ENCODE measurements around the gene HSPA8. TPM values are rescaled to one million over a fixed set of nuclear protein-coding genes. Genes with fewer than 3 reads are reported as not detected.

Gene HSPA8
- 1,501 TPM for total RNA-seq

GRCh38 chr11:123061403-123062157 is at the start of gene HSPA8:
Gene HSPA8 (minus strand): TSS chr11:123062136. CDS start chr11:123061324, 812 bp downstream.

Small RNA genes lying within 50 kb of the gene (small RNA-seq; reads per million reads assigned to genes)
- gene RPL31P47 (ENCODE audit: low replicate concordance) (not detected), gene SNORD14C (ENCODE audit: low replicate concordance) (not detected), gene SNORD14D (ENCODE audit: low replicate concordance) (not detected), gene SNORD14E (ENCODE audit: low replicate concordance) (175 reads per million, percentile 98 among the genes with 10 or more reads in this experiment)

Other genes with a start within 250 kb of the HSPA8 start
- 0.12 TPM for gene CRTAM, start 223.6 kb downstream of the HSPA8 start, total RNA-seq
- gene JHY, start 179.4 kb downstream of the HSPA8 start, total RNA-seq: 8.5 TPM
- not detected for gene BSX, start 80.3 kb downstream of the HSPA8 start, total RNA-seq
- gene CLMP, start 133.1 kb upstream of the HSPA8 start, total RNA-seq: 30.9 TPM

Data from metanephros (tissue), 2 donors.